Right cardiac atrium (tissue), 5 donors: ENCODE measurements around the gene ADAMTSL3. TPM values are rescaled to one million over a fixed set of nuclear protein-coding genes. Genes with fewer than 3 reads are reported as not detected.

Source experiments
- ATAC-seq, 2 donors: fragments of 200-7000 bp; cut with Tn5 transposase; one replicate each; pipeline versions ENCODE4 v1.8.0 to v1.9.1; 2020; ENCODE audit warnings: moderate library complexity in 2 of 2, mild to moderate bottlenecking in 1 of 2
- DNase-seq, 3 donors: peaks; one replicate each; pipeline ENCODE4 v3.0.0-alpha.2; 2020
- H3K27ac ChIP-seq: one replicate; pipeline ENCODE4 v1.5.1; 2013; ENCODE audit warnings: mild to moderate bottlenecking, low read length, control low read depth, moderate library complexity
- H3K27me3 ChIP-seq: one replicate; pipeline ENCODE4 v1.6.1; 2013; ENCODE audit not compliant: control insufficient read depth, insufficient read depth
- H3K4me1 ChIP-seq: one replicate; pipeline ENCODE4 v1.6.1; 2013; ENCODE audit warnings: low read length; ENCODE audit not compliant: control insufficient read depth, insufficient read depth
- H3K4me3 ChIP-seq: one replicate; pipeline ENCODE4 v1.5.1; 2013; ENCODE audit warnings: low read length, control low read depth
- H3K9me3 ChIP-seq: one replicate; pipeline ENCODE4 v1.6.1; 2013; ENCODE audit warnings: low read length; ENCODE audit not compliant: control insufficient read depth
- WGBS: extraction: QIAGEN DNeasy Blood & Tissue Kit; methylation state at CpG from one replicate; pipeline ENCODE4 v1.1.7; 2013; 5-methylcytosine and 5-hydroxymethylcytosine counted together
- intact Hi-C, 4 donors: fragments of 100-400 bp; cut with DNase I; formaldehyde crosslinking; loops; one replicate each; pipeline versions ENCODE4 v1.11.0 to v1.14.0; 2022 to 2023
- polyA plus RNA-seq: library from polyadenylated mRNA; stranded (reverse); fragments of 200-250 nt; gene quantifications from one replicate; pipeline ENCODE4 v1.2.3, GENCODE V29; 2013
- total RNA-seq, 4 donors: library from RNA; stranded (reverse); fragmentation: NEBNext Ultra II Directional; extraction: Animal tissue kit (Norgen Biotek cat#: 25700); gene quantifications; one replicate each; pipeline ENCODE4 v1.2.1, GENCODE V29; 2021
- donor health status: healthy with polysubstance abuse.
- donor health status: DM: no; HTN: yes; CAD: no.
- donor health status: DM: no; HTN: no; CAD: no.
- donor health status: DM: no; HTN: yes; CAD: no; lungs with severe emphysema.
- donor health status: DM: yes; HTN: yes; CAD: no.

Gene ADAMTSL3
- total and polyA plus RNA-seq, 5 donors: 4.7 to 50.2 (median 46.9) TPM

DNA sequence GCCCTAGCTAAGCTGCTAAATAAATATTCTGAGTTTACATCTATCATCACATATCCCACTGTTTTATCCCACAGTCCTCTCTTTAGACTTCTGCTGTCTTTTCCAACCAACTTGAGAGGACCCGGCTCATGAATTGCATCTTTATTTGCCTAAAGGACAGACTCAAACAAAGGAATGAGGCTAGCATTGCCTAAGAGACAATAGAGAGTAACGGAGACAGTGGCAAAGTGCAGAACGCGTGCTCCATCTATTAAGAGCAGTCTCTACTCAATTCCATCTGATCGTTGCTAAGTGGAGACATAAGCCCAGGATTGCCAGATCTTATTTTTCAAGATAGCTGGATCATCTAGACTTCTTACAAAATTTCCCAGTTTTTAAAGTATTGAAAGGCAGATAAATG is 2.3 kb downstream of the ADAMTSL3 start:
- intact Hi-C loops: loop anchor here in 2 of 4 donors (5.0 to 10.0 kb wide), 3 partner anchors 81 to 91 kb away; no protein-coding TSS in a partner anchor
- peaks cover 16% of the 10 kb centered on the region for H3K4me1 ChIP-seq
- no peaks in the 10 kb centered on the region for H3K9me3 ChIP-seq
- no peak overlapping the region for H3K4me3 ChIP-seq
- no peak for ATAC-seq
- DNase-seq: no peak
- H3K27ac ChIP-seq: no peak overlapping the region
- WGBS: 66% methylated on average over 5 of the region's 5 CpGs
- H3K27me3 ChIP-seq: no peaks in the 10 kb centered on the region

DNA sequence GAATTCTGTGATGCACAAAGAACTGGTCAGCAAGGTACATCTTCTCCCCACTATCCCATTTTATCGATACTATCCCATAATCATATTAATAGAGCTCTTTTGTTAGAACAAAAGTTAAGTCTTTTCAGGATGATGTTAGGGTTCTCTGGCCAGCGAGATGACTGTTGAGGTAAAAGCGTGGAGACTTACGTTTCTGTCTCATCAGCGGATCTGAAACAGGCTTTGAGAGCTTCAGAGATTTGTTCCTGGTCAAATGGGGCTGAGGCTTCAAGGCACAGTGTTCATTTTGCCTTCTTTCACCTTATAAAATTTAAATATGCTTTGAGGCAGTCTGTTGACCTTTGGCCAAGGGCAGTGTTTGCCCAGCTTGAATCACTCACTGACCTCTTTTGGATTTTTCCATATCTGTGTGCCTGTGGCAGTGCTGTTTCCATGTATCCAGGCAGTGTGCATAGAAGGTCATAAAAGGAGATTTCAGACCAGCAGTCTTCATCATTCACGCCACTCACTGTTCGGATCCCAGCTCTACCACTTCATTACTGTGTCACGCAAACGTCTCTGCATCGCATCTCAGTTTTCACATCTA is 3.1 kb downstream of the ADAMTSL3 start:
- H3K27ac ChIP-seq: no peak overlapping the region
- H3K4me3 ChIP-seq: no peak overlapping the region
- intact Hi-C loops: loop anchor here in 2 of 4 donors (5.0 to 10.0 kb wide), 3 partner anchors 82 to 90 kb away; no protein-coding TSS in a partner anchor
- WGBS: 91% methylated on average over 10 of the region's 10 CpGs
- no peak for DNase-seq
- no peak for ATAC-seq
- H3K4me1 ChIP-seq: peaks cover 16% of the 10 kb centered on the region
- H3K9me3 ChIP-seq: no peaks in the 10 kb centered on the region
- H3K27me3 ChIP-seq: no peaks in the 10 kb centered on the region

DNA sequence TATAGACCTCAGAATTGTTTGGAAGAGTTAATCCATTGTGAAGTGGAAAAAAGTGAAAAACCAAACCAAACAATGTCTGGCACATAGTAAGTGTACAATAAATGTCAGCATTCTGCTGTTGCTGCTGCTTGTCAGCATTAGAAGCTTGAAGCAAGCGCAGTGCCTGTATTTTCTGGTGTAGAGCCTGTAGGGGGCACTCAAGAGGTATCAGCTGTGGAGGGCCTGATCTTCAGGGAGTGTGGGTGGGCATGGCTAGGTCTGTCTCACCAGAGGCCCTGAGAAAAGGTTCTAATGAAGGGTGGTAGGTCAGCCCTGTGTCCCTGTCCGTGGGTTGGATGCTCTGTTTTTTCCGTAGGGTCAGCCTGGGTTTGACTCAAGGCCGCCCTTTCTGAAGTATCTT is 3.6 kb downstream of the ADAMTSL3 start:
- no peaks in the 10 kb centered on the region for H3K9me3 ChIP-seq
- peaks cover 16% of the 10 kb centered on the region for H3K4me1 ChIP-seq
- H3K27ac ChIP-seq: peak overlapping the region; percentile 81
- intact Hi-C loops: loop anchor here in 2 of 4 donors (5.0 to 10.0 kb wide), 3 partner anchors 83 to 90 kb away; no protein-coding TSS in a partner anchor
- DNase-seq: no peak
- no peak overlapping the region for H3K4me3 ChIP-seq
- no peaks in the 10 kb centered on the region for H3K27me3 ChIP-seq
- 91% methylated on average over 4 of the region's 4 CpGs for WGBS
- no peak for ATAC-seq

DNA sequence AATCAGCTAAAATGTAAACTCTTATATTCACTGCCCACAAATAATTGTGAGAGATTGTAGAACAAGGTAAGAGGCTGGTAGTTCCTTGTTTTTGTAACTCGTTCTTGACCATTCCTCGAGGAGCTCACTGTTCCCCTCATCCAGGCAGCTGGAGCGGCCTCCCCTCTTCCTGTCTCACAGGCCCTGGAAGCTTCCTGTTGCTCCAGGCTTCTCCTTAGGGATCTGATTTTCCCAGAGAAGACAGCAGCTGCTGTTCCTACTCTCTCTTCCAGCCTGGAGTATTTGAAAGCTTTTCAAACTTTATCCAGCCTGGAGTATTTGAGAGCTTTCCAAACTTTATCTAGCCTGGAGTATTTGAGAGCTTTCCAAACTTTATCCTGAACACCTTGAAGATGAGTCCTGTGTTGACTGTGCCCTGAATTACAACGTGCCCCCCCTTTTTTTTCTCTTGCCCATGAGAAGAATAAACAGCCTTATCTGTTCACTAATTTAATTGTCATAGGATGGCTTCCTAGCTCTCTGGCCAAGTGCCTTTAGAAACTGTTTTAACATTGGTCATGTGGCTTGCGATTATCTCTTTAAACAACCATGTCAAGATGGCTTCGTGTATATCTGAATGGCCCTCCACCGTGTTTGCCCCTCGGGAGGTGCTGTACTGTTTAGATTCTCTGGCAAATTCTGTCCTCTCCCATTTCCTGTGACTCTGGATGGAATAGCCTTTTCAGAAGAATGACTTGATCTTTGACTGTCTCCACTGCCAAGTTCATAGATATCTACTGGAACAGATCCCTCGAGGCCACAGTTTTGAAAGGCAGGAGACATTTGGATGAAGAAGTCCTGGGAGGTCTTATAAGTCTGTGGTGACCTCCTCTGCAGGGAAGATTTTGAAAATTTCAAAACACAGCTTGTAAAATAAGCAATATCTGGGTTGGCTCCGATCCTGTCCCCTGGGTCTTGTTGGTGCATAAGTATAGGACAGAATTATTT is 4.8 kb downstream of the ADAMTSL3 start:
- Histone ChIP-seq H3K4me1 (peaks cover 16% of the 10 kb centered on the region), H3K27ac (peak overlapping the region; percentile 81), H3K4me3 (no peak overlapping the region), H3K27me3 (no peaks in the 10 kb centered on the region), H3K9me3 (no peaks in the 10 kb centered on the region)
- DNase-seq: peak; percentile 75 to 92 (median 76)
- WGBS: 21% methylated on average over 10 of the region's 10 CpGs
- ATAC-seq: peak; percentile 65 to 82
- intact Hi-C loops: loop anchor here in 2 of 4 donors (5.0 to 10.0 kb wide), 3 partner anchors 84 to 89 kb away; no protein-coding TSS in a partner anchor

DNA sequence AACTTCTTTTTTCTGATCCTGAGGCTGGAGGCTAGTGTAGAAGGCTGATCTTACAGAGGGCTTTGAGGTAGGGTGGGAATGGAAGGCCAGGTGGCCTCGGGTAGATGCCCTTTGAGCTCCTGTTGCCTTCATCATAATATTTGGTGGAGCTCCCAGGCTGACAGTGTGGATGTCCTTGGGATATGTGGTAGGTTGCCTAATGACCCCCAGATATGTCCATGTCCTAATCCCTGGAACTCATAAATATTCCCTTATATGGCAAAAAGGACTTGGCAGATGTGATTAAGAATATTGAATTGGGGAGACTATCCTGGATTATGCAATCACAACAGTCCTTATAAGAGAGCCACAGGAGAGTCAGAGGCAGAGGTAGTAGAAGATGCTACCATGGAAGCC is 5.5 kb downstream of the ADAMTSL3 start:
- Histone ChIP-seq H3K4me3 (no peak overlapping the region), H3K27ac (no peak overlapping the region), H3K27me3 (no peaks in the 10 kb centered on the region), H3K4me1 (peaks cover 16% of the 10 kb centered on the region), H3K9me3 (no peaks in the 10 kb centered on the region)
- DNase-seq (no peak), ATAC-seq (peak; percentile 31 to 38)
- 55% methylated on average over 1 of the region's 1 CpG for WGBS
- intact Hi-C loops: loop anchor here in 2 of 4 donors (5.0 to 10.0 kb wide), 3 partner anchors 85 to 88 kb away; no protein-coding TSS in a partner anchor

DNA sequence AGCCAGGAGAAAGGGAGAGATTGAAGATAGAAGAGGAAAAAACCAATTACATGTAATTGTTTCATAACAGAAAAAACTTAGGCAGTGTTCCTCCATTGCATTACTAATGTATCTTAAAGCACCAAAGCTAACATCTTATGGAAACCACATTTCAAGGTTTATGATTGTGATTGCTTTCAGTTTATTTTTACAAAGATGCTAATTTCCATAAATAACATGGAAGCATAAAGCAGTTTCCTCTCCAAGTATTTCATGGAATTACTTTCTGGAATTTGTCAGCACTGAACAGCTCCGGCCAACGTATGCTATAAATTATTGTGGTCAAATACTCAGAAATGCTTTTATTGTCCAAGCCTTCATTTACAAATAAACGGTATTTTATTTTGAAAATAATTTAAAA is 11.6 kb downstream of the ADAMTSL3 start:
- WGBS: 48% methylated on average over 3 of the region's 3 CpGs
- H3K9me3 ChIP-seq: no peaks in the 10 kb centered on the region
- H3K27me3 ChIP-seq: no peaks in the 10 kb centered on the region

DNA sequence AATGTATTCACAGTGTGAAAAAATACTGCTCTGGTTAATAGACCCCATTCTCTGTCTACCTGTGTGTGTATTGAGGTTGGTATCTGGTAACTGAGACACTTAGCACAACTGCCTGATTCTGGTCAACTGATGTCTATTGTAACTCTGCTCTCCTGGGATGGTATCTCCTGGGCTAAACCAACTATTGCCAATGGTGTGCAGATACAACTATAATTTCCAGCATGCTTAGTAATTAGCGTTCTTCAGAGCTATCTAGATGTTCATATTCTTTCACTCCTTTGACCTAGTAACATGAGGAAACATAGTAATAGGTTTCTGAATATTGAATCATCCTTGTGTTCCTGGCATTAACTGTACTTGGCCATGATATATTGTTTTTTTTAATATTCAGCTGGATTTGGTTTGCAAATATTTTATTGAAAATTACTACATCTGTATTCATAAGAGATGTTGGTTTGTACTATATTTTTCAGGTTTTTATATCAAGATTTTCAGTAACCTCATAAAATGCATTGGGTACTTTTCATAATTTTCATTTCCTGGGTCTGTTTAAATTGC is 16.8 kb downstream of the ADAMTSL3 start:
- intact Hi-C loops: loop anchor here in 1 of 4 donors (5.0 kb wide), 1 partner anchor 77 kb away; no protein-coding TSS in a partner anchor
- 71% methylated on average over 1 of the region's 1 CpG for WGBS
- no peak for ATAC-seq
- no peaks in the 10 kb centered on the region for H3K4me1 ChIP-seq
- H3K27me3 ChIP-seq: no peaks in the 10 kb centered on the region
- no peak overlapping the region for H3K4me3 ChIP-seq
- no peaks in the 10 kb centered on the region for H3K9me3 ChIP-seq
- H3K27ac ChIP-seq: no peak overlapping the region
- DNase-seq: no peak

More for the DNA sequence above, 11.6 kb downstream of the ADAMTSL3 start:
- DNase-seq (no peak), ATAC-seq (no peak)
- Histone ChIP-seq H3K4me3 (no peak overlapping the region), H3K4me1 (no peaks in the 10 kb centered on the region), H3K27ac (no peak overlapping the region)
- intact Hi-C loops: no loop called here

DNA sequence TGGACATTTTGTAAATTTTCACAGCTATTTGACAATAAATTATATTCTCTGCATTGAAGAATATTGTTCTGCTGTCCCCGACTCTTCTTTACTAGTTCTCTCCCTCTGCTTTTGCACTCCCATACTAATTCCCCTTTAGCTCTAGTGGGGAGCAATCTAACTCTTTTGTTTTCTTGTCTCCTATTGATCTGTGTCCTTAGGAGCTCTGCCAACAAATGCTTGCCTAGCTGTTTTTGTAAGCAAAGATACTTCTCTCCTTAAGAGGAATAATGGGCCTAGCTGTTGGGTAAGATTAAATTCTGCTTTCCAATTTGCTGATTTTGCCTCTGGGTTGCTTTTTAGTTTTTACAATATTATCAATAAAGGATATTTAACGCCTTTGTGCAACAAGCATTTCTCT is 17.7 kb downstream of the ADAMTSL3 start:
- WGBS: 87% methylated on average over 2 of the region's 2 CpGs
- intact Hi-C loops: loop anchor here in 1 of 4 donors (5.0 kb wide), 1 partner anchor 76 kb away; no protein-coding TSS in a partner anchor
- Histone ChIP-seq H3K27ac (no peak overlapping the region), H3K4me3 (no peak overlapping the region), H3K9me3 (no peaks in the 10 kb centered on the region), H3K4me1 (no peaks in the 10 kb centered on the region), H3K27me3 (no peaks in the 10 kb centered on the region)
- DNase-seq (no peak), ATAC-seq (no peak)

DNA sequence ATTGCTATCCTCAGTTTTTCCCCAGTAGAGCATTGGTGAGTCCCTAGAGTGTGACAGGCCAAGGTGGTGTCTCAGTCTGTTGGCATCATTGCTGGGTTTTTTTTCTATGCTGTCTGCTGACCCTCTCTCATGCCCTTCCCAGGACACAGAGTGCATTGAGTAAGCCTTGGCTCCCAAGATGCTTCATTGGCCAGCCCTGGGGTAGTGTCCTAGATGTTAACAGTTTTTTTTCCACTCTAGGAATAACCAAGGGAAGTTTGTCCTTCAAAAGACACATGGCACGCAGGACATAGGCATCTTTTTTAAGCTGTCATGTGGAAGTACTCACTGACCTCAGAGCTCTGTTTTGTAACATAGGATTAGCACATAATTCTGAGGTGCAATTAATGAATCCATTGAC is 19.5 kb downstream of the ADAMTSL3 start:
- Histone ChIP-seq H3K27ac (peak overlapping the region; percentile 60), H3K4me3 (no peak overlapping the region), H3K27me3 (no peaks in the 10 kb centered on the region), H3K9me3 (no peaks in the 10 kb centered on the region), H3K4me1 (no peaks in the 10 kb centered on the region)
- WGBS: 53% methylated on average over 1 of the region's 1 CpG
- ATAC-seq (peak; percentile 90 to 92), DNase-seq (peak in 1 of 3 donors; percentile 60)
- intact Hi-C loops: loop anchor here in 1 of 4 donors (5.0 kb wide), 1 partner anchor 74 kb away; no protein-coding TSS in a partner anchor

DNA sequence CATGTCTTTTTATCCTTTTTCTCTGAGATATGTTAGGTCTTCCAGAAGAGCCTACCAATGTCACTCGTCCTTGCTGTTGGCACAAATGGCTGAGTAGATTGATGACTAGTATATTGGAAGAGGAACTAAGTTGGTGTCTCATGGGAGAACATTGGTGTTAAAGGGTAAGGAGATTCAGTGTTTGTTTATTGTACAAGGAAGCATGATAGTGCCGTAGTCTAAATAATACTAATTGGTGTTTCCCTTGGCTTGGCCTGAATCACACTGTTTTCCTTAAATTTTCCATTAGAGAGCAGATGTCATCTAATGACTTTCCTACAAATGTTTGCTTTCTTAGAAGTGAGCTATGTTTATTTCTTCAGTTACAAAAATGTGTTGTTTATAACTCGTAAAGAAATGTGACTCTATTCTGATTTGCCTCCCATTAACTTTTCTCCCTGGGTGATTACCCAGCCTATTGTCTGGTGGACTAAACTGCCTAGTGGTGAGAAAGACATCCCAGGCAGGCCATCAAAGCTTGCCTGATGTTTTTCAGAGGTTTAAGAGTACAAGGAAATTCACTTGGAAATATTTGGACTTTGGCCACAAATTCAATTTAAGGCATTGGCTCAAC is 28.7 kb downstream of the ADAMTSL3 start:
- ATAC-seq (no peak), DNase-seq (no peak)
- no peaks in the 10 kb centered on the region for H3K9me3 ChIP-seq
- intact Hi-C loops: no loop called here
- no peak overlapping the region for H3K4me3 ChIP-seq
- H3K4me1 ChIP-seq: no peaks in the 10 kb centered on the region
- H3K27me3 ChIP-seq: no peaks in the 10 kb centered on the region
- no peak overlapping the region for H3K27ac ChIP-seq
- 48% methylated on average over 3 of the region's 3 CpGs for WGBS
